CD4-positive, alpha-beta T cell treated with Interleukin-6 for 4 hours (primary cell): ENCODE measurements around the gene ATG12.
"Not testable (repeated sequence)": the region's sequence is repeated elsewhere in the genome, so short reads cannot be mapped to it uniquely, and the experiment has no call there.

ENCODE experiments used
- DNase-seq: peaks from one replicate; pipeline ENCODE4 v3.0.0-alpha.2; 2020; ENCODE audit warnings: mixed read lengths

ATG12 gene

GRCh38 chr5:115841382-115842088 is at the start of gene ATG12, which contains the start of gene AP3S1:
Gene ATG12 (minus strand): TSS chr5:115841565. CDS start chr5:115841552, 13 bp downstream.
Gene AP3S1 (plus strand): TSS chr5:115841935. CDS start chr5:115842038, 103 bp downstream.
- DNase-seq, result peak; percentile 90

- no peak for DNase-seq
Measured at GRCh38 chr5:115888027-115888426, 46.7 kb upstream of the ATG12 start.

- DNase-seq, result not testable (repeated sequence)
Measured at GRCh38 chr5:115885208-115885607, 43.8 kb upstream of the ATG12 start.

GRCh38 chr5:115884704-115885103 is 43.3 kb upstream of the ATG12 start:
- DNase-seq, result no peak

- DNase-seq, result not testable (repeated sequence)
Measured at GRCh38 chr5:115882434-115882833, 41.1 kb upstream of the ATG12 start.

GRCh38 chr5:115877342-115877741 is 36.0 kb upstream of the ATG12 start:
- not testable (repeated sequence) for DNase-seq

GRCh38 chr5:115875447-115875846 is 34.1 kb upstream of the ATG12 start:
- DNase-seq, result no peak

GRCh38 chr5:115873392-115873791 is 32.0 kb upstream of the ATG12 start:
- DNase-seq, result no peak

- DNase-seq, result no peak
Measured at GRCh38 chr5:115872447-115872846, 31.1 kb upstream of the ATG12 start.

- no peak for DNase-seq
Measured at GRCh38 chr5:115869256-115869795, 28.0 kb upstream of the ATG12 start.

GRCh38 chr5:115859378-115859777 is 18.0 kb upstream of the ATG12 start:
- no peak for DNase-seq

GRCh38 chr5:115858396-115858795 is 17.0 kb upstream of the ATG12 start:
- no peak for DNase-seq

- DNase-seq, result no peak
Measured at GRCh38 chr5:115857626-115858349, 16.4 kb upstream of the ATG12 start.

- no peak for DNase-seq
Measured at GRCh38 chr5:115857057-115857479, 15.7 kb upstream of the ATG12 start.

GRCh38 chr5:115855959-115856358 is 14.6 kb upstream of the ATG12 start:
- no peak for DNase-seq

GRCh38 chr5:115854139-115854538 is 12.8 kb upstream of the ATG12 start:
- DNase-seq, result no peak

GRCh38 chr5:115850744-115851416 is 9.5 kb upstream of the ATG12 start:
- no peak for DNase-seq

- DNase-seq, result no peak
Measured at GRCh38 chr5:115849258-115849798, 8.0 kb upstream of the ATG12 start.

GRCh38 chr5:115847290-115847689 is 5.9 kb upstream of the ATG12 start:
- no peak for DNase-seq

GRCh38 chr5:115844321-115844817 is 3.0 kb upstream of the ATG12 start:
- DNase-seq, result no peak

GRCh38 chr5:115843444-115844130 is 2.2 kb upstream of the ATG12 start:
- no peak for DNase-seq

- no peak for DNase-seq
Measured at GRCh38 chr5:115842952-115843351, 1.6 kb upstream of the ATG12 start.
